ENCODE results near the gene DOK6. TPM values are rescaled to one million over a fixed set of nuclear protein-coding genes. Genes with fewer than 3 reads are reported as not detected.

The DOK6 gene
- total and polyA plus RNA-seq, 9 of the 15 experiments (the other 6 are each of a cell fraction or from before 2014, with no cell fraction given): not detected

- Histone ChIP-seq H3K9me1 (ENCODE audit: control insufficient read depth, insufficient read depth, low read length) (no peaks in the 10 kb centered on the region), H3K4me3 (peak overlapping the region; percentile 23; the same call in 1 of the 2 replicates), H3K27me3 (ENCODE audit: control insufficient read depth in 2 of 2, insufficient read depth in 2 of 2, low read length in 2 of 2) (no peaks in the 10 kb centered on the region), H3K9me3 (replicated peaks; ENCODE audit: control insufficient read depth, insufficient read depth, low read depth, low read length) (no peaks in the 10 kb centered on the region), H2AFZ (ENCODE audit: low read depth, low read length) (peak overlapping the region; percentile 81), H3K9ac (ENCODE audit: insufficient read depth in 1 of 2, low read depth in 2 of 2, low read length in 2 of 2) (no peak overlapping the region), H4K20me1 (replicated peaks; ENCODE audit: control insufficient read depth, insufficient read depth, low read length) (no peaks in the 10 kb centered on the region), H3K36me3 (ENCODE audit: control insufficient read depth, insufficient read depth, low read length) (no peaks in the 10 kb centered on the region), H3K79me2 (ENCODE audit: control insufficient read depth, insufficient read depth, low read length) (no peaks in the 10 kb centered on the region), H3K27ac (ENCODE audit: extremely low read depth, low read depth, low read length) (no peak overlapping the region), H3K4me1 (replicated peaks in 1 of 2; ENCODE audit: control insufficient read depth in 2 of 2, insufficient read depth in 2 of 2, low read length in 2 of 2) (peaks cover 0 to 4% of the 10 kb centered on the region in 2 experiments; a peak in 1 of 5 replicates), H3K4me2 (ENCODE audit: insufficient read depth, low read length) (peak overlapping the region; percentile 62)
- ChIA-PET POLR2A (interaction anchor here (0.7 kb wide), 2 partner anchors 28 to 613 kb away, joined by 3 read pairs; no protein-coding TSS in a partner anchor), CTCF (ENCODE audit: low intra/inter-chr PET ratio) (interaction anchor here (0.7 kb wide), 1 partner anchor 120 kb away, joined by 3 read pairs; no protein-coding TSS in a partner anchor)
- ATAC-seq (peak; percentile 63; the same call in 2 of the 3 replicates), FAIRE-seq (no peak), DNase-seq (ENCODE audit: extremely low read depth in 1 of 4, low spot score in 3 of 4) (peak; percentile 18 to 41 (median 26))
- BruUV-seq (replicated peaks): no TSS peak
- 28% methylated on average over 18 of the region's 27 CpGs for WGBS (ENCODE audit: insufficient coverage, low coverage, missing lambda C conversion rate)
- in situ Hi-C loops (cut with MboI) (no loop called here), intact Hi-C loops (cut with micrococcal nuclease) (no loop called here)
- TF ChIP-seq TAL1 (IDR thresholded peaks at IDR 0.05) (no peak), RBFOX2 (IDR thresholded peaks at IDR 0.05; ENCODE audit: low read depth, low read length) (peak; percentile 60), GABPA (tag; conservative IDR thresholded peaks at IDR 0.05; ENCODE audit: low read depth) (peak; percentile 76), ATF1 (CRISPR knock-in tag; IDR thresholded peaks at IDR 0.05) (no peak), ATF1 (tag; IDR thresholded peaks at IDR 0.05) (peak; percentile 89), ZNF76 (CRISPR knock-in tag; IDR thresholded peaks at IDR 0.05; ENCODE audit: borderline replicate concordance) (no peak), TAF7 (tag; IDR thresholded peaks at IDR 0.05) (0 out of 2 replicates have a peak, but pooled peaks have one; percentile 8), ETV1 (tag; conservative IDR thresholded peaks at IDR 0.05; ENCODE audit: low read depth) (peak; percentile 49), MEIS2 (IDR thresholded peaks at IDR 0.05; ENCODE audit: partially characterized antibody) (peak; percentile 51), ZFP30 (CRISPR knock-in tag; IDR thresholded peaks at IDR 0.05; ENCODE audit: borderline replicate concordance) (no peak), WHSC1 (IDR thresholded peaks at IDR 0.05; ENCODE audit: low read length) (no peak), FOSL1 (tag; conservative IDR thresholded peaks at IDR 0.05) (peak; percentile 81), SRSF3 (IDR thresholded peaks at IDR 0.05; ENCODE audit: insufficient read depth, low read length) (no peak), ZNF23 (CRISPR knock-in tag; IDR thresholded peaks at IDR 0.05) (no peak), ZBTB11 (CRISPR knock-in tag; IDR thresholded peaks at IDR 0.05) (no peak), PHF8 (IDR thresholded peaks at IDR 0.05; ENCODE audit: borderline replicate concordance, low read length) (peak; percentile 28; the same call in 1 of the 2 replicates), ATF7 (IDR thresholded peaks at IDR 0.05) (peak; percentile 95)
- TF ChIP-seq, protein P1, sequence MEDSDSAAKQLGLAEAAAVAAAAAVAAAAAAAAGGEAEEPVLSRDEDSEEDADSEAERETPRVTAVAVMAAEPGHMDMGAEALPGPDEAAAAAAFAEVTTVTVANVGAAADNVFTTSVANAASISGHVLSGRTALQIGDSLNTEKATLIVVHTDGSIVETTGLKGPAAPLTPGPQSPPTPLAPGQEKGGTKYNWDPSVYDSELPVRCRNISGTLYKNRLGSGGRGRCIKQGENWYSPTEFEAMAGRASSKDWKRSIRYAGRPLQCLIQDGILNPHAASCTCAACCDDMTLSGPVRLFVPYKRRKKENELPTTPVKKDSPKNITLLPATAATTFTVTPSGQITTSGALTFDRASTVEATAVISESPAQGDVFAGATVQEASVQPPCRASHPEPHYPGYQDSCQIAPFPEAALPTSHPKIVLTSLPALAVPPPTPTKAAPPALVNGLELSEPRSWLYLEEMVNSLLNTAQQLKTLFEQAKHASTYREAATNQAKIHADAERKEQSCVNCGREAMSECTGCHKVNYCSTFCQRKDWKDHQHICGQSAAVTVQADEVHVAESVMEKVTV (CRISPR knock-in tag; IDR thresholded peaks at IDR 0.05): no peak
Observed at GRCh38 chr18:69469444-69469919, 68.8 kb downstream of the DOK6 start.
